DMS153 treated with DMSO at 0.1 percent for 48 hours (cell line): Measurements from ENCODE around the gene RSBN1L.

Experiments
- DNase-seq: peaks from one replicate; lab custom pipeline; 2025; ENCODE audit not compliant: unreplicated experiment; lab: John Stamatoyannopoulos, UW

Gene RSBN1L

GRCh38 chr7:77727936-77728701, 31.9 kb downstream of the RSBN1L start:
- peak; percentile 65 for DNase-seq

- DNase-seq = no peak
Measured at GRCh38 chr7:77729574-77730348, 33.5 kb downstream of the RSBN1L start.

GRCh38 chr7:77731716-77732115, 35.5 kb downstream of the RSBN1L start:
- no peak for DNase-seq

GRCh38 chr7:77734659-77735421, 38.6 kb downstream of the RSBN1L start:
- no peak for DNase-seq

GRCh38 chr7:77735457-77735856, 39.2 kb downstream of the RSBN1L start:
- no peak for DNase-seq

GRCh38 chr7:77736991-77737390, 40.7 kb downstream of the RSBN1L start:
- no peak for DNase-seq

- DNase-seq = no peak
Measured at GRCh38 chr7:77738382-77738781, 42.1 kb downstream of the RSBN1L start.

GRCh38 chr7:77738871-77739270, 42.6 kb downstream of the RSBN1L start:
- no peak for DNase-seq

- no peak for DNase-seq
Measured at GRCh38 chr7:77740257-77740656, 44.0 kb downstream of the RSBN1L start.

- DNase-seq = no peak
Measured at GRCh38 chr7:77743518-77743917, 47.3 kb downstream of the RSBN1L start.

- no peak for DNase-seq
Measured at GRCh38 chr7:77745746-77746145, 49.5 kb downstream of the RSBN1L start.

GRCh38 chr7:77746164-77746823, 50.0 kb downstream of the RSBN1L start:
- no peak for DNase-seq

- DNase-seq = no peak
Measured at GRCh38 chr7:77746824-77747165, 50.5 kb downstream of the RSBN1L start.

- DNase-seq = no peak
Measured at GRCh38 chr7:77747178-77747577, 50.9 kb downstream of the RSBN1L start.

- DNase-seq = no peak
Measured at GRCh38 chr7:77747718-77748117, 51.5 kb downstream of the RSBN1L start.

GRCh38 chr7:77752016-77752415, 55.8 kb downstream of the RSBN1L start:
- DNase-seq = no peak

- DNase-seq = peak; percentile 31
Measured at GRCh38 chr7:77753173-77753572, 56.9 kb downstream of the RSBN1L start.

GRCh38 chr7:77757589-77757988, 61.3 kb downstream of the RSBN1L start:
- no peak for DNase-seq

- peak; percentile 25 for DNase-seq
Measured at GRCh38 chr7:77759294-77759889, 63.1 kb downstream of the RSBN1L start.

- DNase-seq = no peak
Measured at GRCh38 chr7:77760809-77761453, 64.7 kb downstream of the RSBN1L start.
